ENCODE measurements around the gene ELL.
A peak's percentile ranks its signal among the peaks of the same experiment; 100 is the strongest.

Gene ELL

DNA sequence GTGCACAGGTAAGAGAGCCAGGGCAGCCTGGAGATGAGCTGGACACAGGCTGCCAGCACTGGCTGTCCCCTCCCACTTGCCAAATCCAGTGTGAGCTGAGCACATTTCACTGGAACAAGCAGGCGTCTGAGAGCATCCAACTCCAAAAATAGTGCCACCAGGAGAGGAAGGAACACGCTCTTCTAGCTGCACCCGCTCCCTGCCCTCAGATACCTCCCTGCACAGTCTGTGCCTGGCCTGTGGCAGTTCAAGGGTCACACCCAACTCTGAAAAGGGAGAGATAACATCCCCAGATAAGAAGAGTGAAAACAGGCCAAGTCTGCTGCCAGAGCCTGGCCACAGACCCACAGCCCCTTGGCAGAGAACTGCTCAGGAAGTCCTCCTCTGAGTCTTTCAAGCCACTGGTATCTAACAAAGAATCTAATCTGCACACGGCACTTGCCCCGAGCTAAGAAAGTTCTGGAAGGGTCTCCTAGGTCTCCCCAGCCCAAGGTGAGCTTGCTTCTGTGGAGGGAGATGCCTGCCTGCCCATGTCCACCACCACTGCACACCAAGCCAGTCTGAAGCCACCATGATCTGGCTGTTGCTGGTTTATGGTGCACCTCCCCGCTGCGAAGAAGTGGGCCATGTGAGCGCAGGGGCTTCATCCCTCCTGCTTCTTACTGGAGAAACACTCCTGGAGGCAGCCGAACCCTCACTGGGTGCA is 14.7 kb downstream of the ELL start:
- no peak for DNase-seq (ENCODE audit: extremely low spot score, insufficient read length, low read depth)
- FAIRE-seq: no peak

DNA sequence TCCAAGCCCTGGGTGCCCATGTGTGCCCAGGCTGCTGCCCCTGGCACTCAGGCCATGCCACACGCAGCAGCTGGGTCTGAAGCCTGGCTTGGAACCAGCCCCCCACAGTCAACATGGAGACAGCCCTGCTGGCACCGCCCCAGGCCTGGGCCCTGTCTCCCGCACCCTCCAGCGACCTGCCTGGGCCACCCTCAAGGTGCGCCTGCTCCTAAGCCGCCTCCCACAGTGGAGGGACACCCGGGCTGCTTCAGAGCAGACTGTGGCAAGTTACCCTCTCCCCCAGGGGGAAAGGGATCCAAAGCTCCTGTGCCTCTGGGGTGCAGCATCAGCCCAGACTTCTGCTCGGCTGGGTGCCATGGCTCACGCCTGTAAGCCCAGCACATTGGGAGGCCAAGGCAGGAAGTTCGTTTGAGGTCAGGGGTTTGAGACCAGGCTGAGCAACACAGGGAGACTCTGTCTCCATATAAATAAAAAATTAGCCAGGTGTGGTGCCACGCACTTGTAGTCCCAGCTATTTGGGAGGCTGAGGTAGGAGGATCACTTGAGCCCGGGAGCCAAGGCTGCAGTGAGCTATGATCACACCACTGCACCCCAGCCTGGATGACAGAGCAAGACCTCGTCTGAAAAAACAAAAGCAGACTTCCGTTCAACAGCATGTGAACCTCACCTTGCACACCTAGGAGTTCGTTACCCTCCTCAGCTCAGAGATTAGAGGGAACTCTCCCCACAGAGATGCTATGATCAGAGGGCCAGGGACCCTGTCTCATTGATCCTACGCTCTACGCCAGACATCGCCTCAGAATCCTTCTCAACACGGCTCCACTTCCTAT is 15.6 kb downstream of the ELL start:
- FAIRE-seq (no peak), DNase-seq (ENCODE audit: extremely low spot score, insufficient read length, low read depth) (no peak)

DNA sequence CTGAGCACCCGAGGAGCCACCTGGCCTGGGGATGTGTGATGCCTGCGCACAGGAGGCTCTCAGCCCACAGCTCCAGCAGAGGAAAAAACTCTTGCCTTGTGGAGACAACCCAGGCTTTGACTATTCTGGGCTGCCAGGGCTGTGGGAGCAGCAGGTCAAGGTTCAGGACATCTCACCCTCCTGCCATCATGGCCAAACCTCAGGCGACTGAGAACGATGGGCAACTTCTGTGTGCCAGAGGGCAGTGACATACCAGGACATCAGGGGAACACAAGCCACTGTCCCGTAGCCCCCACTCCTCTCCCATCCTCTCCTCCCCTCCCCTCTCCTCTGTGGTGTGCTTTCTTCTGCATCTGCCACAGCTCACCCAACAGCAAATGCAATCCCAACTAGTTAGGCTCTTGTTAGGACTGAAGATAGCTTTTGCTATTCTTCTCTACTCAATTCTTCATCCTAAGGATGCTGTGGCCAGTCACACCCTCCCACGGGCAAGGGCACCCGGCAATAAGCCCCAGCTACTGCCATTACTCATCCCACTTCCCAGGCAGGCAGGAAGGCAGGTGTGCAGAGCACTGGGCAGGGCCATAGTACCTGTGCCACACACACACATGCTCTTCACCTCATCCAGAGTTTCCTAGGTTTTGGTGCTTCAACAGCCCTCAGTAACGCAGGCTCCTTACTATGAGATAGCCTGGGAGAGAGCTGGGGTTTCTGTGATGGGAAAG is 16.8 kb downstream of the ELL start:
- no peak for FAIRE-seq
- DNase-seq (ENCODE audit: extremely low spot score, insufficient read length, low read depth): no peak

DNA sequence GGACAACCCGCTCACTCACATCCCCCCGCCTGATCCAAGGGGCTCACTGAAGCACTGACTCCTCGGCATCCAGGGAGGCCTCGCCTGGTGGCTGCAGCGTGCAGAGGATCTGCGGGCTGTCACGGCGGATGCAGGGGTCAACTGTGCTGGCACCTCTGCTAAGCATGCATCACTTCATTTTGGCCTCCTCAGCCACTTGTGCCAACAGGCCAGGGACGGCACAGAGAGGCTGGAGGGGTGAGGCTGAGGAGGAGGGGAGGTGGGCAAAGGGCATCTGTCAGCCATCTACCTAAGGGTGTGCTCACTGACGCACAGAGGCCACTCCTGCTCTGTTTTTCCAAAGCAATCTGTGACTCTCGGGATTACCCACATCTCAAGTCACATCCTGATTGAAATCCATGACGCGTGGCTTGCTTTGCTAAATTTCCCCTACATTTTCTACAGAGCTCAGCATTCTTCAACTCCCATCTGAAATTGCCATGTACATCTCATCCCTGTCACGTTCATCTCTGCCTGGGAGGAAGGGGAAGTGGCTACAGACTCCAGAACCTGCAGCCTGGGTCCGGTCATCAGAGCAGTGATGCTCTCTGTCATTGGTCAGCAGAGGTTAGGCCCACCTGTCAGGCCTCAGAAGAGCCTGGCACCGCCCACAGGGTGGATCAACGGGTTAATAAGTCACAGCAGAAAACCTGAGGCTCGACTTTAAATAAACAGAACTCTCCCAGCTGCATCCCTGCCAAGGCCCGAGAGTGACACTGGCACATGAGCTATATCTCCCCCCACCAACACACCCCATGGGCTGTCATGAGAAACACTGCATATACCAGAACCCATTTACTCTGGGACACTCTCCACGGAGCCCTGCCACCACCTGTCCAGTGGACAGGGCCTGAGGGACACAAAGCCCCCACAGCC is 17.6 kb downstream of the ELL start:
- FAIRE-seq: peak; percentile 93
- DNase-seq (ENCODE audit: extremely low spot score, insufficient read length, low read depth): peak; percentile 75

DNA sequence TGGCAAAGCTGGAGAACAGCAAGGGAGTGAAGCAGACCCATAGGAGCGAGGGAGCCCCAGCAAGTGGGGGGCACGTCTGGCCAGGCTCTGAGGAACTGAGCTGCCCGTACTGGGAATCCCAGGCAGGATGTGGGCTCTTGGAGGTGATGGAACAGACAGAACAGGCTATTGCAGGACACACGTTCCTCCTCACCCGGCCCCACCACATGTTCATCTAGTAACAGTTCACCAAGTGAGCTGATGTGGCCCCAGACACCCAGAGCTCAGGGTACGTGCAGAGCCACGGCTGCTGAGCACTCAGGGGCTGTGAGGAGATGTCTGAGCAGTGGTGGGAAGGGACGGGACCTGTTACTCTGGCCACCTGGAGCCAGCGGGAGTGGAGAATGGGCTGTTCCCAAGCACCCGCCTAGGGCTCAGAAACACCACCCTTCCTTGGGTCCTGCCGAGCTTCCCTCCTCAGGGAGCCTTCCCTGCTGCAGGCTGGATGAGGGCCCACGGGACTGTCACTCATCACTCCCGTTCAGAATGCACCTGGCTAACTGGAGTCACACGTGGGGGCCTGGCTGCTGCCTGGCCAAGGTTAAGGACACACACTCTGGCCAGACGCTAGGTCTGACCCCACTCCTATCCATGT is 18.4 kb downstream of the ELL start:
- no peak for FAIRE-seq
- no peak for DNase-seq (ENCODE audit: extremely low spot score, insufficient read length, low read depth)

DNA sequence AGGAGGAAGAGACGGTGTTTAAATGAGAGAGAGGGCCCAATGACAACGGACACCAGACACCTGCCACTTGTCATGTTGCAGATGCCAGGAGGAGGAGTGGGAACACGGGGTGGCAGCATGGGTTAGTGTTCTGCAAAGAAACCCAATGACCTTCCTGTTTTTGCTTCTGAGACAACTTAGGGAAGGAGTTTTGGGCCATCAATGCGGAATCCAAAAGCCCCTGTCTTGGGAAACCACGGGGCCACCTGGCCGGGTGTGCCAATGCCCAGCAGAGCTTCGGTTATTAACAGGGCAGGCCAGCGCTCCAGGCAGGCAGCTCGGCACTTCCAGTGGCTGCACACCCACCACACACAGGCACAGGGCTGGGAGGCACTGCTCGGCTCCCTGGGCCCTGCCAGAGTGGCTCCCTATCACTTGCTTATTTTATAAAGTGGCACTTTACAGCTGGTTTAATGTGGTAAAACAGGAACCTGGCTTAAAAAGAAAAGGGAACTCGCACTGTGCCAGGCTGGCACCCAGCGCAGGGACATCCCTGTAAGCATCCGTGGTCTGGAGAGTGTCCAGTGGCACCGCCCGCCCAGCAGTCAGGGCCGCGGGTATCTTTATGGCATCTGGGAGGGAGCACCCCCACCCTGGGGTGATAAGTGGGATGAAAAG is 19.1 kb downstream of the ELL start:
- no peak for FAIRE-seq
- DNase-seq (ENCODE audit: extremely low spot score, insufficient read length, low read depth): no peak

DNA sequence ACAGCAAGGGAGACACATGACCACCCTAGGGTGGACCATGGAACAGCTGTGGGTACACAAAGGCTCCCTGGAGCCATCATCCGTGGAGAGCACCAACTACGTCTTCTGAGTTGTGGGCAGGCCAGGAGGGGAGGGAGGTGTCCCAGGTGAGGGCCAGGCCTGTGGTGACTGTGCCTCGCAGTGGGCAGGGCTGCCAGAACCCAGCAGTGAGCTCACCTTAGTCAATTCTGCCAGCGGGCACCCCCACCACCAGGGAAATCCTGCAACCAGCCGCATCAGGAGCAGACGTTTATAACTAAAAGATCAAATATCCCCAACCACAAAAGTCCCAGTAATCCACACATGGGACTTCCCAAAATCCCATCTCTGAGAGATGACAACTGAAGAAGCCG is 19.6 kb downstream of the ELL start:
- FAIRE-seq (no peak), DNase-seq (ENCODE audit: extremely low spot score, insufficient read length, low read depth) (no peak)

DNA sequence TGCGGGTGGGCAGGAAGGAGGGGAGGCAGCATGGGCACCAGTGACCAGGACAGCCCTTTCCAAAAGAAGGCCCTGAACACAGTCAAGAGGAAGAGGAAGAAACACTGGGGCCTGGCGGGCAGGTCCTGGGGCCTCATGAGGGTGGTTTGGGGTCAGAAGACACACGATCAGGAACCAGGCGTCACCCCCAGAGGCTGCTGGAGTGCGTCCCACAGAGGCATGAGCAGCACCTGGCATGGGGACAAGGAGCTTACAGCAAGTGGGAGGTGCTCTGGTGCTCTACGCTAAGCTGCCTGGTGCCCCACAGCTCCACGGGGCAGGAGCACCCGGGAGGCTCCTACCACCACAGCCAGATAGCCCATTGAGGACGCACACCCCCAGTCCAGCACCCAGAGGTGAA is 20.0 kb downstream of the ELL start:
- no peak for DNase-seq (ENCODE audit: extremely low spot score, insufficient read length, low read depth)
- no peak for FAIRE-seq

DNA sequence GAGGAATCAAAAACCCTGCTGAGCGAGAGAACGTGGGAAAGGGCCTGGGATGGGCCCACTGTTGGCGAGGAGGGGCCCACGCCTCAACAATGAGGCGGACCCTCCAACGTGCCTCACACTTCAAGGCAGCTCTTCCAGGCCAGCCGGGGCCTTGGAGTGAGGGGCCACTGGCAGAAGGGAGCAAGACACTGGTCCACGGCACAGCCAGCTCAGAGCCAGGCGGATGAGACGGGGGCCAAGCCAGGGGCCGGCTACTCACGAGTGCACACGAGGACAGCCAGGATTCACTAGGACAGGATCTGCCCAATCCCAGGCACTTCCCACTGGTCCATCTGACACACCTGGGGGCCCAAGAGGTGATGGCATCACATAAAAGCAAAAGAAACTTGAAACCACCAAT is 20.5 kb downstream of the ELL start:
- FAIRE-seq (no peak), DNase-seq (ENCODE audit: extremely low spot score, insufficient read length, low read depth) (no peak)

DNA sequence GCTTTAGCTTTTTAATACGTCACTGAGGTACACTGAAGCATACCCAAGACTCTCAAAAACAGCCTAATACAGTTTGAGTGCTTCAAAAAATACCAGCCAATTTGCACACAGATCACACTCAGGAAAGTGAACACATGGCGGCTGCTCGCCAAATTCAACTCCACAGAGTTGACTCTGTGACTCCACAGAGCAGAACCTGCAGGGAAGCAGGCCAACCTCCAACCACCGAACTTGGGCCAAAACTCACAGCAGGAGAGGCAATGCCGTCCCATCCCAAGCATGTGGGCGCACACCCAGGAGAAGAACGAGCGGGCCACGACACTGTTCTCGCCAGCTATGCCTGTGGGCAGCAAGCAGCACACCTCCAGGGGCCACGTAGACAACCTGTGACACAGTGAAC is 21.1 kb downstream of the ELL start:
- FAIRE-seq (no peak), DNase-seq (ENCODE audit: extremely low spot score, insufficient read length, low read depth) (no peak)

DNA sequence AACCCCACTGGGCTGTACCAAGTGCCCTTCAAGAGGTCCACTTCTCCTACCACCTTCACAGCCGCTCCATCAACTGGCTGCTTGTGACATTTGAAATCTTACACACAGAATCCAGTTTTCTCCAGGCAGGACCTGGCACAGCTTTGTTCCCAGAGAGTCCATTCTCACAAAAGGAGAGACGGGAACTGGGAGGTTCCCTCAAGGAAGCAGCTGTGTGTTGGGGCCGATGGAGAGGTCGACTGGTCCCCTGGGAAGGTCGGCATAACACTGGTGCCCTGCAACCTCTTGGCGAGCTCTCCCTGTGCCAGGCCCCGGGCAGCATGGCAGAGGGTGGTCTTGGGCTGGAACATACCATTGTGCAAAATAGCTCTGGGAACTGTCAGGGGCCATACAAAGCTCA is 21.5 kb downstream of the ELL start:
- DNase-seq (ENCODE audit: extremely low spot score, insufficient read length, low read depth) (no peak), FAIRE-seq (no peak)

DNA sequence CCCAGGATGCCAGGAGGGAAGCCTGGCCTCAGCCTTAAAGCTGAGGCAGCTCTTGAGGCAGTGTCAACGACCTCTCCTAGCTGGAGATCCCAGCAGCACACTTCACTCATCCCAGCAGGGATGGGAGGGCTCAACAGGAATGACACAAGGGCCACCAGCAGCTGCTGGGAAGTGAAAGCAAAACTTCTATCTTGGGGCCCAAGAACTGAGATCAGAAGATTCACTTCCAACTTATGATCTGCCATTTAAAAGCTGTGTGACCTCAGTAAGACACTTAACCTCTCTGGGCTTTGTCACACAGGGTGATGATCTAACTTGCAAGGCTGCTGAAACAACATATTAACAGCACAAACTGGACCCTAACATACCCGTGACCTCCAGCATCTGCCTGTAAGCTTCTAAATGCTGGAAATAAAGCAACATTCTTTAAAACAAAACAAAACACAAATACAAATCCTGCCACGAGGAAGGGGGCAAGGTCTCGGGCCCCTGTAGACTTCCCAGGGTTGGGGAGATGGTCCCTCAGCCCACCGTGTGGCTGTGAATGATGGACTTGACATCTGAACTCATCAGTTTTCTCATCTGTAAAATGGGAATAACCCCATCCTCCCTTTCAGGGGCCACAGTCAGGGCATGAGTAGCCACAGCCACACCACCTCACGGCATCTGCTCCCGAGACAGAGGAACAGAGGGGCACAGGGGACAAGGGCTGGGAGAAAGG is 22.7 kb downstream of the ELL start:
- DNase-seq (ENCODE audit: extremely low spot score, insufficient read length, low read depth) (no peak), FAIRE-seq (peak; percentile 26)

DNA sequence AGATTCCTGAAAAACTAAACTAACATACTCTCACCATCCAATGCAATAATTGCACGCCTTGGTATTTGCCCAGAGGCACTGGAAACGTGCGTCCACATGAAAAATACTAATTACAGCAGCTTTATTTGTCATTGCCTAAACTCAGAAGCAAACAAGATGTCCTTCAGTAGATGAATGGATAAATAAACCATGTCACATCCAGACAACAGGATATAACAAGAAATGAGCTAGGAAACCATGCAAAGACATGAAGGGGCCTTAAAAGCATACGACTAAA is 25.0 kb downstream of the ELL start:
- FAIRE-seq (peak; percentile 18), DNase-seq (ENCODE audit: extremely low spot score, insufficient read length, low read depth) (no peak)

DNA sequence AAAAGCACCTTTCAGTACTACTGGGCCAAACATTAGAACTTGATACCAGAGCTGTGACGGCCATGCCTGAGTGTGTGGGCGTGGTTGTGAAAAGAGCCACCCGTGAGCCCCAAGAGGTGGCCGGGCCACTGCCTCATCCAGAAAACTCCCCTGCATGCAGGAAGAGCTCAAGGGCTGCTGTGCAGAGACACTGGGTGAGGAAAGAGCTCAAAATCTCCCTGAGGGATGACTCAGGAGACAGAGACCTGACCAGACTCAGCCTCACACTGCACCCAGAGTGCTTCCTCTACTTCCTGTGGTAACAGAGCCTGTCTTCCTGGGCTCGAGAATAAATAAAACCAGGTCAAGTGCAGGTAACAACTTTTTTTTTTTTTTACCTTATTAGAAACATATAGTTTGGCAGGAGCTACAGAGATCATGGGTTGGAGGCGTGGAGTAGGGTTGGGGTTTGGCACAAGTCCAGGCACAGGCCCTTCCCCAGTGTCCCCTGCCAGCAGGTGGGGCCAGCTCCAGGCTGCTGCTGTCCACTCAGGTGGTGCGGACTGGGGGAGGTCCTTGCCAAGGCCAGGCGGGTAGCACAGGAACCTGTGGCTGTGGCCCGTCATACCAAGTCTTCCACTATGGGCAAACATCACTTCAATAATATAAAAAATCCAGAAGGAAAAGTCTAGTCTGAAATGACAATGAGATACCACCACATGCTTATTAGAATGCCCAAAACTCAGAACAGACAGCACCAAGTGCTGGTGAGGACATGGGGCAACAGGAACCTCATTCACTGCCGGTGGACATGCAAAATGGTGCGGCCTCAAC is 25.5 kb downstream of the ELL start:
- DNase-seq (ENCODE audit: extremely low spot score, insufficient read length, low read depth) (no peak), FAIRE-seq (peak; percentile 83)

DNA sequence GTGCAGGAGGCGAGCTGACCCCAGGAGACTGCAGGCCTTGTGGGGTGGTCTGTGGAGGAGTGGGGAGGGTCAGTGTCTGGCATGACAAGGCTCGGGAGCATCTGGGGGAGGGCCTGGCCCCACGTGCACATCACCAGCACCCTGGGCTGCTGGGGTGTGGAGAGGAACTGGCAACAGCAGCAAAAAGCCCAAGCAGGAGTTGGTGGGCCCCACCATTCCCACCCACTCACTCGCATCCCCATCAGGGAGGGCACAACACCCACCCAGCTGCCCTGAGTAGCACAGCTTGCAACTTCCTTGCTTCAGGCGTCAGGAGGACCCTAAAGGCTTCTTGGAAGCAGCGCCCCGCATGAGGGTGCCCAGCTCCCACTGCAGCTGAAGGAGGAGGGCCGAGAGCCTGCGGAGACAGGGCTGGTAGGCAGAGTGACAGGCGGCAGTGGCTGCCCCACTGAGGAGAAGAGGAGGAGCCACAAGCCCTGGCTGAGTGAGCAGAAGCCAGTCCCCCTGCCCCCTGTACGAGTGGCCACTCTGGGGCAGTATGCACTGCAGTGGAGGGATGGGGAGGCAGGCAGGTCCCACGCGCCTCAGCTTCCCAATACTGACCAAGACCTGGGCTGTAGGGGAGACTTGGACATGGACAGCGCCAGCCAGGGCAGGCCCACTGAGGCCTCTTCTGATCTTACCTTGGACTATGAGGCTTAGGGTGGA is 26.5 kb downstream of the ELL start:
- DNase-seq (ENCODE audit: extremely low spot score, insufficient read length, low read depth) (no peak), FAIRE-seq (no peak)

DNA sequence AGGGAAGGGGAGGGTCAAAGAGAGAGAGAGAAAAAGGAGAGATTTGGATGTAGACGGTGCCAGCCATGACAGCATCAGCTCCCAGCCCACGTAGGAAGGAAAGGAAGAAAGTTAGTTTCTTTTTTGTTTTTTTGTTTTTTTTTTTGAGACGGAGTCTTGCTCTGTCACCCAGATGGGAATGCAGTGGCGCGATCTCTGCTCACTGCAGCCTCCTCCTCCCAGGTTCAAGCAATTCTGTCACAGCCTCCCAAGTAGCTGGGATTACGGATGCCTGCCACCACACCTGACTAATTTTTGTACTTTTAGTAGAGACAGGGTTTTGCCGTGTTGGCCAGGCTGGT is 27.6 kb downstream of the ELL start:
- no peak for DNase-seq (ENCODE audit: extremely low spot score, insufficient read length, low read depth)
- FAIRE-seq: no peak

DNA sequence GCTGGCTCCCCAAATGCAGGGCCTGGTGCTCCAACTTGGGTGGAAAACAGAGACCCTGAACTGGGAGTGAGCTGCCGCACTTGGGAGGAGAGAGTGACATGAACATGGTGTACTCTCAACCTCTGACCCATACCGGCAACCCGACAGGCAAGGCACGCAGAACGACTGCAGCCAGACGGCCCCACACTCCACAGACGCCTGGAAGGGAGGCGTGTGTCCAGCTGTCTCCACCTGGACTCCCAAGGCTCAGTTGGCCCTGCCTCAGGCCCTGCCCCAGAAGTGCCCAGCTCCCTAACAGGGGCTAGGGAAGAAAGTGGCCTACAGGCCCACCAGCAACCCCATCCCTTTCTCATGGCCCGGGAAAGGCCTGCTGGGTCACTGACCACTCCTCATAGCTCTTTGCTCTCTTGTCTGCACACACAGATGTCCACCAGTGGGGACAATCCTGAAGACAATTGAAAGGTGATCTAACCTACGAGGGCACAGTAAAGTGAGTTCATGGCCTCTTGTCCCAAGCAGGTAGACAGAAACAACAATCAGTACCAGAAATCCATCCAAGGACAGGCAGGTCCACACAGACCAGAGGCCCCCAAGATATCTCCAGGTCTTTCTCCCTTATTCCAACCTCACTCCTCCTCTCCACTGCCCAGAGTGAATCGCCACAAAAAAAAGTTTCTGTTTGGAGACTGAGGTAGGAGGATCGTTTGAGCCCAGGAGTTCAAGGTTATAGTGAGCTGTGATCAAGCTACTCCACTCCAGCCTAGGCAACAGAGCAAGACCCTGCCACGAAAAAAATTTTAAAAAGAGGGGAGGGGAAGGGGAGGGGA is 28.2 kb downstream of the ELL start:
- FAIRE-seq (no peak), DNase-seq (ENCODE audit: extremely low spot score, insufficient read length, low read depth) (no peak)
